ENCODE data around the gene LRRC40.

DNA sequence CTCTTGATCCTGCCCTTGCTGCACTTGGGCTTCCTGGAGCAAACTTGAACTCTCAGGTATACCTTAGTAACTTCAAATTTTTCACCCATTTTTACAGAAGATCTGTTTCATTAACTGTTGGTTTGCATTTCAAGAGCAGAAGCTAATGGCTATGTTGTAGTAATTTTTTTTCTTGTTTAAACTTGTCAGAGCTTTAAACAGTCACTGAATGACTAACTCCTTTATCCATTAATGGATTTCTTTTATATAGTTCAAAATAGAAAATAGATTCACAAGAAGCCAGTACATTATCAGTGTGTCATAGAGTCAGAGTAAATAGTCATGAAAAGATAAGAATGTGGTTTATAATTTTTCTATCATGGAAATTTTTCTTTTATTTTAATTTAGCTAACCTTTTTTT is 29.4 kb upstream of the LRRC40 start:
- TF ChIP-seq POLR2A (IDR thresholded peaks at IDR 0.05; ENCODE audit: low read depth, low read length) (no peak), POLR2AphosphoS5 (IDR thresholded peaks at IDR 0.05; ENCODE audit: low read depth, low read length) (no peak)

Measured in GM12892 (cell line).